Tibial nerve (tissue), 4 donors: ENCODE results near the gene ERC2. TPM values are rescaled to one million over a fixed set of nuclear protein-coding genes. Genes with fewer than 3 reads are reported as not detected.

Experiments used
- DNase-seq, 2 donors: peaks; one replicate each; pipeline ENCODE4 v3.0.0-alpha.2; 2019; ENCODE audit warnings: low spot score in 2 of 2
- H3K27ac ChIP-seq, 4 donors: fragments of 200-600 bp; sonication (generic) in 3 of 4; one replicate each; pipeline ENCODE4 v1.5.1; 2017 to 2019; ENCODE audit warnings: mild to moderate bottlenecking in 1 of 4
- H3K27me3 ChIP-seq, 2 donors: fragments of 200-600 bp; sonication (generic) in 1 of 2; one replicate each; pipeline versions ENCODE4 v1.5.1 to v1.6.0; 2017 to 2019
- H3K36me3 ChIP-seq, 3 donors: fragments of 200-600 bp; sonication (generic); one replicate each; pipeline ENCODE4 v1.5.1; 2018 to 2019
- H3K4me1 ChIP-seq, 4 donors: fragments of 200-600 bp; sonication (generic) in 3 of 4; one replicate each; pipeline ENCODE4 v1.5.1; 2017 to 2019
- H3K4me3 ChIP-seq, 4 donors: fragments of 200-600 bp; sonication (generic) in 3 of 4; one replicate each; pipeline ENCODE4 v1.5.1; 2017 to 2019; ENCODE audit warnings: mild to moderate bottlenecking in 1 of 4, moderate library complexity in 1 of 4
- H3K9me3 ChIP-seq, 4 donors: fragments of 200-600 bp; sonication (generic) in 3 of 4; one replicate each; pipeline ENCODE4 v1.5.1; 2017 to 2019
- EP300 ChIP-seq, 2 donors: sonication (generic); formaldehyde crosslinking; IDR thresholded peaks; one replicate each; pipeline ENCODE4 v1.6.1; 2017; ENCODE audit warnings: antibody characterized with exemption in 2 of 2, mild to moderate bottlenecking in 1 of 2
- POLR2A ChIP-seq, 2 donors: fragments of 450-650 bp; IDR thresholded peaks; one replicate each; pipeline ENCODE4 v1.6.1; 2017; ENCODE audit warnings: antibody characterized with exemption in 2 of 2, mild to moderate bottlenecking in 2 of 2, moderate library complexity in 2 of 2
- WGBS, 2 donors: methylation state at CpG; one replicate each; pipeline ENCODE4 v1.1.5; 2018; 5-methylcytosine and 5-hydroxymethylcytosine counted together
- total RNA-seq, 4 donors: library from RNA; depleted of rRNA; stranded (reverse); fragments of >200 nt; gene quantifications; one replicate each; pipeline ENCODE4 v1.1.0, GENCODE V29; 2016
- TF ChIP-seq, protein P1 (sequence below), 5 experiments: fragments of 200-600 bp in 3 of 5; fragments of 450-650 bp in 2 of 5; sonication (generic) in 3 of 5; IDR thresholded peaks; one replicate each; pipeline ENCODE4 v1.5.1; 2016 to 2019; ENCODE audit warnings: antibody characterized with exemption in 5 of 5, mild to moderate bottlenecking in 3 of 5, moderate library complexity in 2 of 5

Gene ERC2
- total RNA-seq, 4 donors from 2014 or later, result 0.84 to 0.98 (median 0.90) TPM; not detected in 1

- 82 to 93% methylated on average over 4 of the region's 4 CpGs for WGBS, 2 donors
These were observed 605.2 kb downstream of the ERC2 start for GRCh38 chr3:55863028-55863427.

GRCh38 chr3:55860049-55860721 lies 608.1 kb downstream of the ERC2 start:
- WGBS, 2 donors, result 56 to 61% methylated on average over 11 of the region's 11 CpGs
- Histone ChIP-seq H3K27ac (no peak overlapping the region), H3K36me3 (no peaks in the 10 kb centered on the region), H3K27me3 (no peaks in the 10 kb centered on the region), H3K4me1 (no peaks in the 10 kb centered on the region), H3K4me3 (no peak overlapping the region), H3K9me3 (no peaks in the 10 kb centered on the region)
- TF ChIP-seq, protein P1, sequence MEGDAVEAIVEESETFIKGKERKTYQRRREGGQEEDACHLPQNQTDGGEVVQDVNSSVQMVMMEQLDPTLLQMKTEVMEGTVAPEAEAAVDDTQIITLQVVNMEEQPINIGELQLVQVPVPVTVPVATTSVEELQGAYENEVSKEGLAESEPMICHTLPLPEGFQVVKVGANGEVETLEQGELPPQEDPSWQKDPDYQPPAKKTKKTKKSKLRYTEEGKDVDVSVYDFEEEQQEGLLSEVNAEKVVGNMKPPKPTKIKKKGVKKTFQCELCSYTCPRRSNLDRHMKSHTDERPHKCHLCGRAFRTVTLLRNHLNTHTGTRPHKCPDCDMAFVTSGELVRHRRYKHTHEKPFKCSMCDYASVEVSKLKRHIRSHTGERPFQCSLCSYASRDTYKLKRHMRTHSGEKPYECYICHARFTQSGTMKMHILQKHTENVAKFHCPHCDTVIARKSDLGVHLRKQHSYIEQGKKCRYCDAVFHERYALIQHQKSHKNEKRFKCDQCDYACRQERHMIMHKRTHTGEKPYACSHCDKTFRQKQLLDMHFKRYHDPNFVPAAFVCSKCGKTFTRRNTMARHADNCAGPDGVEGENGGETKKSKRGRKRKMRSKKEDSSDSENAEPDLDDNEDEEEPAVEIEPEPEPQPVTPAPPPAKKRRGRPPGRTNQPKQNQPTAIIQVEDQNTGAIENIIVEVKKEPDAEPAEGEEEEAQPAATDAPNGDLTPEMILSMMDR (IDR thresholded peaks at IDR 0.05), result no peak
- TF ChIP-seq EP300 (IDR thresholded peaks at IDR 0.05) (no peak), POLR2A (IDR thresholded peaks at IDR 0.05) (no peak)
- DNase-seq, result no peak

More at GRCh38 chr3:55863028-55863427, 605.2 kb downstream of the ERC2 start:
- H3K27me3 ChIP-seq, result no peaks in the 10 kb centered on the region
- no peak overlapping the region for H3K4me3 ChIP-seq
- no peak for DNase-seq
- H3K36me3 ChIP-seq, result no peaks in the 10 kb centered on the region
- no peaks in the 10 kb centered on the region for H3K9me3 ChIP-seq
- H3K4me1 ChIP-seq, result no peaks in the 10 kb centered on the region
- H3K27ac ChIP-seq, result no peak overlapping the region
- TF ChIP-seq, protein P1 (IDR thresholded peaks at IDR 0.05), result no peak
- TF ChIP-seq EP300 (IDR thresholded peaks at IDR 0.05) (no peak), POLR2A (IDR thresholded peaks at IDR 0.05) (no peak)

DNA sequence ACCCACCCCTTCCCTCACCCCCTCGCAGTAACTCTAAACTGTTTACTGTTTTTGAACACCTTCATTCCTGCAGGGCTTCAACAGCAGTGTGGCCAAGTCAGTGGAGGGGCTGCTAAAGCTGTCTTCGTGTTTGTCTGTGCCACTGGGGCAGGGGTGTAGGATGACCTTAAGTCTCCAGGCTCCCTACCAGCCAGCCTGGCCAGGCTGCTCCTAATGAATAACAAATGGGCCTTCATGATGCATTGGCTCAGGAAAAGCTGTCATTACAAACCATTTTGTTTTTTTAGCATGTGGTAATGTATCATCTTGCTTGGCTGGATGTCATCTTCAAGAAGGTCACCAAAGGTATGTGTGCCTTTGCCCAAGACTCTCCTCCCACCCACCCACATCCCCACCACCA lies 609.0 kb downstream of the ERC2 start:
- no peaks in the 10 kb centered on the region for H3K27me3 ChIP-seq
- no peaks in the 10 kb centered on the region for H3K4me1 ChIP-seq
- 61 to 85% methylated on average over 2 of the region's 2 CpGs for WGBS, 2 donors
- H3K9me3 ChIP-seq, result no peaks in the 10 kb centered on the region
- no peak overlapping the region for H3K4me3 ChIP-seq
- TF ChIP-seq POLR2A (IDR thresholded peaks at IDR 0.05), result no peak
- TF ChIP-seq, protein P1 (IDR thresholded peaks at IDR 0.05), result no peak
- no peak for TF ChIP-seq EP300 (IDR thresholded peaks at IDR 0.05)
- no peak overlapping the region for H3K27ac ChIP-seq
- no peak for DNase-seq
- H3K36me3 ChIP-seq, result no peaks in the 10 kb centered on the region

GRCh38 chr3:55858727-55859126 lies 609.5 kb downstream of the ERC2 start:
- TF ChIP-seq POLR2A (IDR thresholded peaks at IDR 0.05) (no peak), EP300 (IDR thresholded peaks at IDR 0.05) (no peak)
- TF ChIP-seq, protein P1 (IDR thresholded peaks at IDR 0.05), result no peak
- H3K4me1 ChIP-seq, result no peaks in the 10 kb centered on the region
- H3K4me3 ChIP-seq, result no peak overlapping the region
- no peaks in the 10 kb centered on the region for H3K27me3 ChIP-seq
- no peak for DNase-seq
- H3K36me3 ChIP-seq, result no peaks in the 10 kb centered on the region
- H3K9me3 ChIP-seq, result no peaks in the 10 kb centered on the region
- H3K27ac ChIP-seq, result no peak overlapping the region
- 91 to 93% methylated on average over 4 of the region's 4 CpGs for WGBS, 2 donors

GRCh38 chr3:55858302-55858701 lies 610.0 kb downstream of the ERC2 start:
- Histone ChIP-seq H3K4me1 (no peaks in the 10 kb centered on the region), H3K36me3 (no peaks in the 10 kb centered on the region), H3K27me3 (no peaks in the 10 kb centered on the region), H3K9me3 (no peaks in the 10 kb centered on the region), H3K4me3 (no peak overlapping the region), H3K27ac (no peak overlapping the region)
- no peak for DNase-seq
- 39 to 41% methylated on average over 1 of the region's 1 CpG for WGBS, 2 donors
- TF ChIP-seq POLR2A (IDR thresholded peaks at IDR 0.05) (no peak), EP300 (IDR thresholded peaks at IDR 0.05) (no peak)
- TF ChIP-seq, protein P1 (IDR thresholded peaks at IDR 0.05), result no peak
